K562 (cell line): ENCODE data around the gene MSH3. TPM values are rescaled to one million over a fixed set of nuclear protein-coding genes. Genes with fewer than 3 reads are reported as not detected.

ENCODE experiments used
- ATAC-seq: fragments of 200-7000 bp; cut with Tn5 transposase; 3 replicates; pipeline ENCODE4 v1.9.1; 2020; ENCODE audit warnings: moderate library complexity
- BruUV-seq: library from RNA; stranded (reverse); fragments of 400-500 nt; replicated peaks from 2 replicates; lab custom pipeline; 2021; lab: Mats Ljungman, UMichigan
- CTCF ChIA-PET: fragments of 300-600 bp; formaldehyde crosslinking; extraction: SDS; loops from one replicate; lab custom pipeline; 2021; ENCODE audit warnings: low intra/inter-chr PET ratio; lab: Yijun Ruan, JAX
- POLR2A ChIA-PET: fragments of 300-600, 350-650 bp; sonication (Branson Sonifier 250); formaldehyde crosslinking; extraction: SDS; loops from one replicate; lab custom pipeline; 2021; ENCODE audit warnings: antibody characterized with exemption, inconsistent platforms; lab: Yijun Ruan, JAX
- DNase-seq, 4 experiments: peaks; one replicate each; pipeline versions ENCODE4 v3.0.0 to v3.0.0-alpha.2; 2011 to 2018; ENCODE audit warnings: low spot score in 3 of 4, mixed read lengths in 3 of 4; ENCODE audit errors: extremely low read depth in 1 of 4
- FAIRE-seq: peaks from 2 replicates; lab custom pipeline; 2011; peaks lifted over from hg19 to GRCh38; lab: Jason Lieb, UNC
- H2AFZ ChIP-seq: 2 replicates; pipeline ENCODE4 v1.6.0; 2011; ENCODE audit warnings: low read depth, low read length, control low read depth, inconsistent platforms
- H3K27ac ChIP-seq: fragments of 200-600 bp; 3 replicates; pipeline ENCODE4 v1.8.0; 2011; ENCODE audit warnings: low read depth, mild to moderate bottlenecking, control low read depth, inconsistent platforms, low read length, moderate library complexity, mixed read lengths; ENCODE audit errors: extremely low read depth
- H3K27me3 ChIP-seq, 2 experiments: fragments of 300-600 bp in 1 of 2; 2 replicates in 1 of 2; 3 replicates in 1 of 2; pipeline versions ENCODE4 v1.6.0 to v1.8.0; 2011; ENCODE audit warnings: inconsistent platforms in 2 of 2, low read length in 2 of 2, mild to moderate bottlenecking in 1 of 2, mixed read lengths in 1 of 2, moderate library complexity in 1 of 2; ENCODE audit not compliant: control insufficient read depth in 2 of 2, insufficient read depth in 2 of 2
- H3K36me3 ChIP-seq: fragments of 300-600 bp; 3 replicates; pipeline ENCODE4 v1.8.0; 2011; ENCODE audit warnings: mild to moderate bottlenecking, low read length, inconsistent platforms; ENCODE audit not compliant: control insufficient read depth, insufficient read depth
- H3K4me1 ChIP-seq, 2 experiments: fragments of 200-600 bp in 1 of 2; replicated peaks in 1 of 2; 2 replicates in 1 of 2; 3 replicates in 1 of 2; pipeline versions ENCODE4 v1.5.1 to v1.8.0; 2011; ENCODE audit warnings: inconsistent platforms in 2 of 2, low read length in 2 of 2, mild to moderate bottlenecking in 1 of 2, mixed read lengths in 1 of 2, moderate library complexity in 1 of 2; ENCODE audit not compliant: control insufficient read depth in 2 of 2, insufficient read depth in 2 of 2
- H3K4me2 ChIP-seq: 2 replicates; pipeline ENCODE4 v1.6.1; 2011; ENCODE audit warnings: low read length, control low read depth, inconsistent platforms, mixed read lengths; ENCODE audit not compliant: insufficient read depth
- H3K4me3 ChIP-seq: fragments of 200-600 bp; sonication (generic), shearing (Covaris generic); 2 replicates; pipeline ENCODE4 v1.5.1; 2016; ENCODE audit warnings: control low read depth, inconsistent platforms
- H3K79me2 ChIP-seq: fragments of 200-600 bp; 3 replicates; pipeline ENCODE4 v1.8.0; 2011; ENCODE audit warnings: low read length, inconsistent platforms; ENCODE audit not compliant: control insufficient read depth, insufficient read depth
- H3K9ac ChIP-seq, 2 experiments: 2 replicates each; pipeline versions ENCODE4 v1.6.0 to v1.6.1; 2011; ENCODE audit warnings: low read depth in 2 of 2, low read length in 2 of 2, control low read depth in 1 of 2, inconsistent platforms in 1 of 2, mild to moderate bottlenecking in 1 of 2, mixed read lengths in 1 of 2; ENCODE audit not compliant: insufficient read depth in 1 of 2
- H3K9me1 ChIP-seq: one replicate; pipeline ENCODE4 v1.6.0; 2011; ENCODE audit warnings: inconsistent platforms, mild to moderate bottlenecking, low read length, moderate library complexity; ENCODE audit not compliant: control insufficient read depth, insufficient read depth
- H3K9me3 ChIP-seq: replicated peaks from 2 replicates; pipeline ENCODE4 v1.5.1; 2011; ENCODE audit warnings: low read depth, low read length, inconsistent platforms; ENCODE audit not compliant: control insufficient read depth, insufficient read depth
- H4K20me1 ChIP-seq: replicated peaks from 2 replicates; pipeline ENCODE4 v1.6.1; 2011; ENCODE audit warnings: low read length, inconsistent platforms, mixed read lengths; ENCODE audit not compliant: control insufficient read depth, insufficient read depth
- ARID4B ChIP-seq: sonication (generic); formaldehyde crosslinking; IDR thresholded peaks from 2 replicates; pipeline ENCODE4 v1.8.0; 2022; ENCODE audit warnings: mild to moderate bottlenecking, missing genetic modification reagents
- ARNT ChIP-seq, 2 experiments: fragments of 450-650 bp; IDR thresholded peaks; 2 replicates each; pipeline ENCODE4 v1.6.1; 2016; ENCODE audit warnings: mild to moderate bottlenecking in 1 of 2
- NCOA1 ChIP-seq: fragments of 450-650 bp; IDR thresholded peaks from 2 replicates; pipeline ENCODE4 v1.6.1; 2016; ENCODE audit warnings: low read depth
- NR1H2 ChIP-seq: sonication (generic); formaldehyde crosslinking; IDR thresholded peaks from 2 replicates; pipeline ENCODE4 v1.4.0; 2020; ENCODE audit warnings: mild to moderate bottlenecking, missing genetic modification reagents
- SP1 ChIP-seq: sonication (generic); formaldehyde crosslinking; IDR thresholded peaks from 2 replicates; pipeline ENCODE4 v1.8.1; 2022; ENCODE audit warnings: mild to moderate bottlenecking, missing genetic modification reagents
- TAF15 ChIP-seq: fragments of 200-400 bp; formaldehyde crosslinking; IDR thresholded peaks from 2 replicates; pipeline ENCODE4 v1.6.1; 2017; ENCODE audit warnings: mild to moderate bottlenecking, low read depth, low read length, moderate library complexity
- ZNF318 ChIP-seq, 2 experiments: fragments of 450-650 bp; IDR thresholded peaks; 2 replicates each; pipeline ENCODE4 v1.6.1; 2016; ENCODE audit warnings: mild to moderate bottlenecking in 2 of 2, borderline replicate concordance in 1 of 2, low read depth in 1 of 2, moderate library complexity in 1 of 2
- ZNF79 ChIP-seq: fragments of 250-450 bp; sonication (Bioruptor Pico); IDR thresholded peaks from 2 replicates; pipeline ENCODE4 v1.4.0; 2020; ENCODE audit warnings: low read depth, mild to moderate bottlenecking, moderate library complexity
- WGBS: fragments of 100-300 bp; shearing (Covaris generic); methylation state at CpG from one replicate; pipeline ENCODE4 v1.1.6; 2016; ENCODE audit warnings: low coverage, mixed read lengths; ENCODE audit not compliant: insufficient coverage; ENCODE audit errors: missing lambda C conversion rate; 5-methylcytosine and 5-hydroxymethylcytosine counted together
- in situ Hi-C: fragments of 300-500 bp; cut with MboI; formaldehyde crosslinking; loops from 4 replicates; pipeline ENCODE4 v1.15.0; 2018; ENCODE audit warnings: inconsistent platforms, mixed read lengths
- intact Hi-C: fragments of 100-400 bp; cut with micrococcal nuclease; formaldehyde crosslinking; loops from 2 replicates; pipeline ENCODE4 v1.14.2; 2022
- polyA plus RNA-seq, 8 experiments: library from polyadenylated mRNA; depleted of rRNA in 4 of 8; stranded (reverse) in 5 of 8; unstranded in 3 of 8; fragments of >200 nt; fragmentation: Nextera tagmentation in 2 of 8; fragmentation: Illumina TruSeq in 1 of 8; extraction: Ambion mirVana in 2 of 8; extraction: Trizol in 1 of 8; gene quantifications; 2 replicates each; pipeline versions ENCODE4 v1.2.1 to v1.2.3, GENCODE V29; 2011 to 2014; ENCODE audit warnings: inconsistent platforms in 1 of 8, missing spikeins in 1 of 8
- total RNA-seq, 7 experiments: library from RNA; depleted of rRNA in 6 of 7; stranded (reverse); fragments of >200 nt in 6 of 7; fragmentation: Illumina TruSeq in 2 of 7; extraction: Trizol in 2 of 7; gene quantifications; 2 replicates each; pipeline versions ENCODE4 v1.2.1 to v1.2.3, GENCODE V29; 2011 to 2021; ENCODE audit warnings: low replicate concordance in 1 of 7

The MSH3 gene
- total and polyA plus RNA-seq, 9 of the 15 experiments (the other 6 are each of a cell fraction or from before 2014, with no cell fraction given) = 3.9 to 17.2 (median 13.2) TPM

- TF ChIP-seq ZNF318 (IDR thresholded peaks at IDR 0.05; ENCODE audit: borderline replicate concordance in 1 of 2, low read depth in 1 of 2) = no peak
- TF ChIP-seq, all 486 proteins: peak for 0
Measured at GRCh38 chr5:80916676-80917075, 262.2 kb downstream of the MSH3 start (continued).

GRCh38 chr5:80917631-80918030 is 263.2 kb downstream of the MSH3 start:
- no peak for FAIRE-seq
- Histone ChIP-seq H3K79me2 (no peaks in the 10 kb centered on the region), H3K4me2 (no peak overlapping the region), H4K20me1 (no peaks in the 10 kb centered on the region), H3K36me3 (no peaks in the 10 kb centered on the region), H3K9me1 (no peaks in the 10 kb centered on the region), H3K9ac (no peak overlapping the region), H3K9me3 (no peaks in the 10 kb centered on the region), H3K4me1 (no peaks in the 10 kb centered on the region), H3K4me3 (no peak overlapping the region), H3K27me3 (peaks cover 0 to 4% of the 10 kb centered on the region in 2 experiments; a peak in 1 of 5 replicates), H2AFZ (no peak overlapping the region), H3K27ac (no peak overlapping the region)
- intact Hi-C loops (no loop called here), in situ Hi-C loops (no loop called here)
- ATAC-seq = no peak
- 2% methylated on average over 3 of the region's 3 CpGs for WGBS
- no peak for DNase-seq
- ChIA-PET POLR2A (no interaction called here), CTCF (no interaction called here)
- no TSS peak for BruUV-seq
- no peak for TF ChIP-seq ARID4B (CRISPR knock-in tag)
- TF ChIP-seq ARNT (IDR thresholded peaks at IDR 0.05) = no peak
- no peak for TF ChIP-seq ZNF79
- TF ChIP-seq TAF15 = no peak
- TF ChIP-seq NR1H2 (CRISPR knock-in tag) = no peak
- TF ChIP-seq SP1 (CRISPR knock-in tag) = no peak
- no peak for TF ChIP-seq NCOA1
